ENCODE measurements around the gene SPIN4. TPM values are rescaled to one million over a fixed set of nuclear protein-coding genes. Genes with fewer than 3 reads are reported as not detected.
A peak's percentile ranks its signal among the peaks of the same experiment; 100 is the strongest.
"Not testable (repeated sequence)": the region's sequence is repeated elsewhere in the genome, so short reads cannot be mapped to it uniquely, and the experiment has no call there.

Gene SPIN4
- total RNA-seq = 4.4 and 4.5 TPM in 2 replicates

GRCh38 chrX:63350941-63351616 is at the start of gene SPIN4:
Gene SPIN4 (minus strand): TSS chrX:63351332. CDS start chrX:63350819, 513 bp downstream.
- peak within 1 kb of the TSS; percentile 81 for H3K27ac Mint-ChIP-seq

GRCh38 chrX:63400340-63400739 is 49.2 kb upstream of the SPIN4 start:
- Mint-ChIP-seq H3K4me3 (no peak overlapping the region), H3K9me3 (no peaks in the 10 kb centered on the region), H3K36me3 (ENCODE audit: low read depth) (no peaks in the 10 kb centered on the region), H3K27me3 (ENCODE audit: insufficient read depth) (no peaks in the 10 kb centered on the region), H3K4me1 (ENCODE audit: low read depth) (no peaks in the 10 kb centered on the region), H3K27ac (no peak overlapping the region)
- DNase-seq (ENCODE audit: low spot score) = no peak
- intact Hi-C loops (cut with micrococcal nuclease) = no loop called here

More at GRCh38 chrX:63350941-63351616, at the start of gene SPIN4:
- Mint-ChIP-seq H3K36me3 (ENCODE audit: low read depth) (peaks cover 6% of the 10 kb centered on the region), H3K4me3 (peak within 1 kb of the TSS; percentile 93), H3K4me1 (ENCODE audit: low read depth) (peaks cover 27% of the 10 kb centered on the region), H3K9me3 (no peaks in the 10 kb centered on the region), H3K27me3 (ENCODE audit: insufficient read depth) (peaks cover 2% of the 10 kb centered on the region)
- DNase-seq (ENCODE audit: low spot score) = peak; percentile 54
- intact Hi-C loops (cut with micrococcal nuclease) = loop anchor here (1.0 to 10.0 kb wide), 4 partner anchors 210 to 1624 kb away; partner anchors contain the start of genes AMER1 and ZC4H2

GRCh38 chrX:63394872-63395271 is 43.7 kb upstream of the SPIN4 start:
- no peaks in the 10 kb centered on the region for H3K27me3 Mint-ChIP-seq (ENCODE audit: insufficient read depth)
- H3K9me3 Mint-ChIP-seq = no peaks in the 10 kb centered on the region
- DNase-seq (ENCODE audit: low spot score) = no peak
- no peaks in the 10 kb centered on the region for H3K36me3 Mint-ChIP-seq (ENCODE audit: low read depth)
- H3K4me3 Mint-ChIP-seq = no peak overlapping the region
- H3K27ac Mint-ChIP-seq = no peak overlapping the region
- H3K4me1 Mint-ChIP-seq (ENCODE audit: low read depth) = no peaks in the 10 kb centered on the region
- intact Hi-C loops (cut with micrococcal nuclease) = no loop called here

GRCh38 chrX:63393094-63393493 is 42.0 kb upstream of the SPIN4 start:
- intact Hi-C loops (cut with micrococcal nuclease); H3K9me3 Mint-ChIP-seq; H3K27me3 Mint-ChIP-seq (ENCODE audit: insufficient read depth); H3K4me3 Mint-ChIP-seq; DNase-seq (ENCODE audit: low spot score); H3K36me3 Mint-ChIP-seq (ENCODE audit: low read depth); H3K4me1 Mint-ChIP-seq (ENCODE audit: low read depth); H3K27ac Mint-ChIP-seq: not testable (repeated sequence)

GRCh38 chrX:63387411-63387810 is 36.3 kb upstream of the SPIN4 start:
- no peaks in the 10 kb centered on the region for H3K4me1 Mint-ChIP-seq (ENCODE audit: low read depth)
- intact Hi-C loops (cut with micrococcal nuclease) = no loop called here
- no peak for DNase-seq (ENCODE audit: low spot score)
- no peaks in the 10 kb centered on the region for H3K36me3 Mint-ChIP-seq (ENCODE audit: low read depth)
- no peak overlapping the region for H3K4me3 Mint-ChIP-seq
- H3K27me3 Mint-ChIP-seq (ENCODE audit: insufficient read depth) = no peaks in the 10 kb centered on the region
- no peak overlapping the region for H3K27ac Mint-ChIP-seq
- H3K9me3 Mint-ChIP-seq = no peaks in the 10 kb centered on the region

- DNase-seq (ENCODE audit: low spot score); H3K27me3 Mint-ChIP-seq (ENCODE audit: insufficient read depth); intact Hi-C loops (cut with micrococcal nuclease); H3K36me3 Mint-ChIP-seq (ENCODE audit: low read depth); H3K27ac Mint-ChIP-seq; H3K4me1 Mint-ChIP-seq (ENCODE audit: low read depth); H3K4me3 Mint-ChIP-seq; H3K9me3 Mint-ChIP-seq: not testable (repeated sequence)
Measured at GRCh38 chrX:63384263-63384662, 33.1 kb upstream of the SPIN4 start.

- H3K9me3 Mint-ChIP-seq; intact Hi-C loops (cut with micrococcal nuclease); DNase-seq (ENCODE audit: low spot score); H3K27me3 Mint-ChIP-seq (ENCODE audit: insufficient read depth); H3K4me3 Mint-ChIP-seq; H3K4me1 Mint-ChIP-seq (ENCODE audit: low read depth); H3K36me3 Mint-ChIP-seq (ENCODE audit: low read depth); H3K27ac Mint-ChIP-seq: not testable (repeated sequence)
Measured at GRCh38 chrX:63373012-63373411, 21.9 kb upstream of the SPIN4 start.

GRCh38 chrX:63367699-63368098 is 16.6 kb upstream of the SPIN4 start:
- H3K36me3 Mint-ChIP-seq (ENCODE audit: low read depth); H3K4me3 Mint-ChIP-seq; DNase-seq (ENCODE audit: low spot score); H3K27me3 Mint-ChIP-seq (ENCODE audit: insufficient read depth); H3K4me1 Mint-ChIP-seq (ENCODE audit: low read depth); H3K27ac Mint-ChIP-seq; intact Hi-C loops (cut with micrococcal nuclease): not testable (repeated sequence)
- H3K9me3 Mint-ChIP-seq = peaks cover 17% of the 10 kb centered on the region

GRCh38 chrX:63363788-63364187 is 12.7 kb upstream of the SPIN4 start:
- DNase-seq (ENCODE audit: low spot score) = no peak
- Mint-ChIP-seq H3K9me3 (peaks cover 17% of the 10 kb centered on the region), H3K4me1 (ENCODE audit: low read depth) (no peaks in the 10 kb centered on the region), H3K27me3 (ENCODE audit: insufficient read depth) (no peaks in the 10 kb centered on the region), H3K4me3 (no peak overlapping the region), H3K36me3 (ENCODE audit: low read depth) (no peaks in the 10 kb centered on the region), H3K27ac (no peak overlapping the region)
- intact Hi-C loops (cut with micrococcal nuclease) = no loop called here

GRCh38 chrX:63361494-63361893 is 10.4 kb upstream of the SPIN4 start:
- H3K4me3 Mint-ChIP-seq = no peak overlapping the region
- H3K27me3 Mint-ChIP-seq (ENCODE audit: insufficient read depth) = no peaks in the 10 kb centered on the region
- peaks cover 10% of the 10 kb centered on the region for H3K9me3 Mint-ChIP-seq
- H3K36me3 Mint-ChIP-seq (ENCODE audit: low read depth) = no peaks in the 10 kb centered on the region
- no peak for DNase-seq (ENCODE audit: low spot score)
- no peaks in the 10 kb centered on the region for H3K4me1 Mint-ChIP-seq (ENCODE audit: low read depth)
- intact Hi-C loops (cut with micrococcal nuclease) = no loop called here
- no peak overlapping the region for H3K27ac Mint-ChIP-seq

- intact Hi-C loops (cut with micrococcal nuclease) = loop anchor here (5.0 to 10.0 kb wide), 2 partner anchors 853 to 1620 kb away; partner anchors contain the start of genes AMER1 and ZC4H2
- Mint-ChIP-seq H3K27ac (no peak overlapping the region), H3K27me3 (ENCODE audit: insufficient read depth) (peaks cover 2% of the 10 kb centered on the region), H3K36me3 (ENCODE audit: low read depth) (peaks cover 3% of the 10 kb centered on the region), H3K4me3 (no peak overlapping the region), H3K4me1 (ENCODE audit: low read depth) (peaks cover 21% of the 10 kb centered on the region), H3K9me3 (no peaks in the 10 kb centered on the region)
- no peak for DNase-seq (ENCODE audit: low spot score)
Measured at GRCh38 chrX:63354484-63354883, 3.4 kb upstream of the SPIN4 start.

- Mint-ChIP-seq H3K36me3 (ENCODE audit: low read depth) (peaks cover 6% of the 10 kb centered on the region), H3K9me3 (no peaks in the 10 kb centered on the region), H3K4me3 (peak overlapping the region; percentile 93), H3K27me3 (ENCODE audit: insufficient read depth) (peaks cover 2% of the 10 kb centered on the region), H3K27ac (peak overlapping the region; percentile 77), H3K4me1 (ENCODE audit: low read depth) (peaks cover 27% of the 10 kb centered on the region)
- no peak for DNase-seq (ENCODE audit: low spot score)
- intact Hi-C loops (cut with micrococcal nuclease) = loop anchor here (2.0 to 10.0 kb wide), 3 partner anchors 210 to 1624 kb away; partner anchors contain the start of genes AMER1 and ZC4H2
Measured at GRCh38 chrX:63350465-63350877, 661 bp downstream of the SPIN4 start.

GRCh38 chrX:63349307-63349706 is 1.8 kb downstream of the SPIN4 start:
- Mint-ChIP-seq H3K4me1 (ENCODE audit: low read depth) (peaks cover 27% of the 10 kb centered on the region), H3K27ac (no peak overlapping the region), H3K9me3 (no peaks in the 10 kb centered on the region), H3K36me3 (ENCODE audit: low read depth) (peaks cover 6% of the 10 kb centered on the region), H3K4me3 (peak overlapping the region; percentile 93), H3K27me3 (ENCODE audit: insufficient read depth) (peaks cover 2% of the 10 kb centered on the region)
- DNase-seq (ENCODE audit: low spot score) = no peak
- intact Hi-C loops (cut with micrococcal nuclease) = no loop called here

Measured in activated T-helper 1 cell treated with anti-CD3 and anti-CD28 coated beads, Interleukin-12 subunit alpha, Interleukin-12 subunit beta, Interleukin-2, Interleukin-4 antibody, amounts not matched to agents 30 ng/mL and 10 ng/mL and 1 ng/mL, durations not matched to agents 14 hours and 24 hours and 36 hours (primary cell).